Measurements from ENCODE around the gene CSE1L.
"Not testable (repeated sequence)": the region's sequence is repeated elsewhere in the genome, so short reads cannot be mapped to it uniquely, and the experiment has no call there.

CSE1L gene

GRCh38 chr20:49046087-49046900 is at the start of gene CSE1L:
CSE1L (plus strand) TSS chr20:49046312; CDS start chr20:49058464, 12,152 bp downstream.
- peak; percentile 81 to 87 for DNase-seq (ENCODE audit: low read depth in 2 of 2)

- no peak for DNase-seq (ENCODE audit: low read depth in 2 of 2)
Measured at GRCh38 chr20:48999890-49000870, 45.9 kb upstream of the CSE1L start.

GRCh38 chr20:49001741-49002140 is 44.4 kb upstream of the CSE1L start:
- DNase-seq (ENCODE audit: low read depth in 2 of 2) = no peak

- DNase-seq (ENCODE audit: low read depth in 2 of 2) = no peak
Measured at GRCh38 chr20:49006446-49006980, 39.6 kb upstream of the CSE1L start.

- DNase-seq (ENCODE audit: low read depth in 2 of 2) = no peak
Measured at GRCh38 chr20:49009899-49010631, 36.0 kb upstream of the CSE1L start.

GRCh38 chr20:49024220-49024619 is 21.9 kb upstream of the CSE1L start:
- no peak for DNase-seq (ENCODE audit: low read depth in 2 of 2)

- not testable (repeated sequence) for DNase-seq (ENCODE audit: low read depth in 2 of 2)
Measured at GRCh38 chr20:49028177-49028576, 17.9 kb upstream of the CSE1L start.

- no peak for DNase-seq (ENCODE audit: low read depth in 2 of 2)
Measured at GRCh38 chr20:49028684-49029083, 17.4 kb upstream of the CSE1L start.

GRCh38 chr20:49029203-49029602 is 16.9 kb upstream of the CSE1L start:
- no peak for DNase-seq (ENCODE audit: low read depth in 2 of 2)

GRCh38 chr20:49030954-49031619 is 15.0 kb upstream of the CSE1L start:
- DNase-seq (ENCODE audit: low read depth in 2 of 2) = no peak

- DNase-seq (ENCODE audit: low read depth in 2 of 2) = no peak
Measured at GRCh38 chr20:49032455-49032854, 13.7 kb upstream of the CSE1L start.

GRCh38 chr20:49034070-49034732 is 11.9 kb upstream of the CSE1L start:
- DNase-seq (ENCODE audit: low read depth in 2 of 2) = no peak

GRCh38 chr20:49037962-49038387 is 8.1 kb upstream of the CSE1L start:
- no peak for DNase-seq (ENCODE audit: low read depth in 2 of 2)

- DNase-seq (ENCODE audit: low read depth in 2 of 2) = no peak
Measured at GRCh38 chr20:49039854-49040253, 6.3 kb upstream of the CSE1L start.

GRCh38 chr20:49043000-49043399 is 3.1 kb upstream of the CSE1L start:
- DNase-seq (ENCODE audit: low read depth in 2 of 2) = no peak

- no peak for DNase-seq (ENCODE audit: low read depth in 2 of 2)
Measured at GRCh38 chr20:49045440-49046086, 549 bp upstream of the CSE1L start.

- DNase-seq (ENCODE audit: low read depth in 2 of 2) = no peak
Measured at GRCh38 chr20:49052334-49052733, 6.2 kb downstream of the CSE1L start.

- no peak for DNase-seq (ENCODE audit: low read depth in 2 of 2)
Measured at GRCh38 chr20:49054056-49054643, 8.0 kb downstream of the CSE1L start.

GRCh38 chr20:49063279-49063678 is 17.2 kb downstream of the CSE1L start:
- DNase-seq (ENCODE audit: low read depth in 2 of 2) = no peak

GRCh38 chr20:49074521-49074920 is 28.4 kb downstream of the CSE1L start:
- DNase-seq (ENCODE audit: low read depth in 2 of 2) = no peak
